ENCODE measurements around the gene DPH2.

DNA sequence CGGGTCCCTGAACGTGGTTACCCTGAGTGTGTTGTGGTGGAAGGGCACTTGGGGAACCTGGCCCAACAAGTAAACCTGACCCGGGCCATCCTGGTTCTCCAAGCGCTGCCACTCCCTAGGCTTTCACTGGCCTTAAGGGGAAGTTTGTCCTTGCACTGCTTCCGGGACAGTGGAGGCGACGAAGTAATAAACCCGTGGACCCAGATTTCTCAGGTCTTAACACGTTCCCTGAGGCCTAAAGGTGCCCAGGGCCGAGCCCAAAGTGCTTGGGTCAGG is 21.3 kb downstream of the DPH2 start:
- TF ChIP-seq ZC3H10 (CRISPR knock-in tag; IDR thresholded peaks at IDR 0.05) (no peak), BACH2 (CRISPR knock-in tag; IDR thresholded peaks at IDR 0.05; ENCODE audit: borderline replicate concordance) (no peak), ZFP30 (CRISPR knock-in tag; IDR thresholded peaks at IDR 0.05) (no peak), SNAI2 (CRISPR knock-in tag; IDR thresholded peaks at IDR 0.05) (no peak), PPARA (CRISPR knock-in tag; IDR thresholded peaks at IDR 0.05; ENCODE audit: borderline replicate concordance) (no peak)
- TF ChIP-seq, protein P1, sequence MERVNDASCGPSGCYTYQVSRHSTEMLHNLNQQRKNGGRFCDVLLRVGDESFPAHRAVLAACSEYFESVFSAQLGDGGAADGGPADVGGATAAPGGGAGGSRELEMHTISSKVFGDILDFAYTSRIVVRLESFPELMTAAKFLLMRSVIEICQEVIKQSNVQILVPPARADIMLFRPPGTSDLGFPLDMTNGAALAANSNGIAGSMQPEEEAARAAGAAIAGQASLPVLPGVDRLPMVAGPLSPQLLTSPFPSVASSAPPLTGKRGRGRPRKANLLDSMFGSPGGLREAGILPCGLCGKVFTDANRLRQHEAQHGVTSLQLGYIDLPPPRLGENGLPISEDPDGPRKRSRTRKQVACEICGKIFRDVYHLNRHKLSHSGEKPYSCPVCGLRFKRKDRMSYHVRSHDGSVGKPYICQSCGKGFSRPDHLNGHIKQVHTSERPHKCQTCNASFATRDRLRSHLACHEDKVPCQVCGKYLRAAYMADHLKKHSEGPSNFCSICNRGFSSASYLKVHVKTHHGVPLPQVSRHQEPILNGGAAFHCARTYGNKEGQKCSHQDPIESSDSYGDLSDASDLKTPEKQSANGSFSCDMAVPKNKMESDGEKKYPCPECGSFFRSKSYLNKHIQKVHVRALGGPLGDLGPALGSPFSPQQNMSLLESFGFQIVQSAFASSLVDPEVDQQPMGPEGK (CRISPR knock-in tag; IDR thresholded peaks at IDR 0.05; ENCODE audit: borderline replicate concordance): no peak
- TF ChIP-seq, protein P2, sequence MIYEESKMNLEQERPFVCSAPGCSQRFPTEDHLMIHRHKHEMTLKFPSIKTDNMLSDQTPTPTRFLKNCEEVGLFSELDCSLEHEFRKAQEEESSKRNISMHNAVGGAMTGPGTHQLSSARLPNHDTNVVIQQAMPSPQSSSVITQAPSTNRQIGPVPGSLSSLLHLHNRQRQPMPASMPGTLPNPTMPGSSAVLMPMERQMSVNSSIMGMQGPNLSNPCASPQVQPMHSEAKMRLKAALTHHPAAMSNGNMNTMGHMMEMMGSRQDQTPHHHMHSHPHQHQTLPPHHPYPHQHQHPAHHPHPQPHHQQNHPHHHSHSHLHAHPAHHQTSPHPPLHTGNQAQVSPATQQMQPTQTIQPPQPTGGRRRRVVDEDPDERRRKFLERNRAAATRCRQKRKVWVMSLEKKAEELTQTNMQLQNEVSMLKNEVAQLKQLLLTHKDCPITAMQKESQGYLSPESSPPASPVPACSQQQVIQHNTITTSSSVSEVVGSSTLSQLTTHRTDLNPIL (CRISPR knock-in tag; IDR thresholded peaks at IDR 0.05; ENCODE audit: low read depth): no peak
